Effector CD4-positive, alpha-beta T cell (primary cell): ENCODE data around the gene MDH1B. TPM values are rescaled to one million over a fixed set of nuclear protein-coding genes. Genes with fewer than 3 reads are reported as not detected.
"Not testable (repeated sequence)": the region's sequence is repeated elsewhere in the genome, so short reads cannot be mapped to it uniquely, and the experiment has no call there.

Experiments
- DNase-seq: peaks from one replicate; pipeline ENCODE4 v3.0.0-alpha.2; 2020
- total RNA-seq: gene quantifications from one replicate; lab custom pipeline; 2026; lab: John Stamatoyannopoulos, UW

Gene MDH1B
- total RNA-seq = not detected

DNA sequence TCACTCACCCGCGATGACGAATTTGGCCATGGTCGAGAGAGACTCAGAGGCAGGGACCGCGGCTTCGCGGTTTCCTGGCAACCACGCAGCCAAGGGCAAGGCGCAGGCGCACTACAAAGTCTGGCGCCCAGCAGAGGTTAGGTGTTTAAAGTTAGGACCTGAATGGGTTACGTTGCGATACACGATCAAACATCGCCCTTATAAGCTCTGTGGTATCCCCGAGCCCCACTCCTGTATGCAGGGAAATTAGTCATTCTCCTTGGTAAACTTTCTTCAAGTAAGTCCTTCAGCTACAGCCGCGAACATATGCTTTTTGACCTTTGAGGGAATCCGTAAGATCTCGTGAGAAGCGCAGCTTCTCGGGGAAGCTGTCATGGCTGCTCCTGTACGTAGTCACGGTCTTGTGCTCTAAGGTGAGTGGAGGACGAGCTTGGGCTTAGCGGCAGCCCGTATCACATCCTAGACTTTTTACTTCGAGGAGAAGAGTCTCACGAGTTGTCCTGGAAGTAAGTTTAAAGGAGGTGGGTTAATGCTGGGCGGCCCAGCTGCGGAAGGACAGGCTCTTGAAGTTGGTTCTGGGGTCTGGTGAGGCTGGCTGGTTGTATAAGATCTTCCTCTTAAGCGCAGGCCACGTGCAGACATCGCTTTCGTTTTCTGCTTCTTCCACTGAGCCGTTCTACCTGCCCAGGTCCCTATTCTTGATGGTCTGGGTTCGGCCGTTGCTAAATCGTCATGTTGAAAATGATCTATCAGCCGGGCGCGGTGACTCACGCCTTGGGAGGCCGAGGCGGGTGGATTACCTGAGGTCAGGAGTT lies at the start of gene MDH1B, which contains the start of gene FASTKD2:
TSS of gene MDH1B (minus strand) at position 87 of the 815 bp plus-strand sequence. CDS start at position 30, 57 bp downstream.
TSS of gene FASTKD2 (plus strand) at position 365 of the 815 bp plus-strand sequence. CDS start 1,088 bp downstream, outside the sequence.
- DNase-seq = peak; percentile 74

DNA sequence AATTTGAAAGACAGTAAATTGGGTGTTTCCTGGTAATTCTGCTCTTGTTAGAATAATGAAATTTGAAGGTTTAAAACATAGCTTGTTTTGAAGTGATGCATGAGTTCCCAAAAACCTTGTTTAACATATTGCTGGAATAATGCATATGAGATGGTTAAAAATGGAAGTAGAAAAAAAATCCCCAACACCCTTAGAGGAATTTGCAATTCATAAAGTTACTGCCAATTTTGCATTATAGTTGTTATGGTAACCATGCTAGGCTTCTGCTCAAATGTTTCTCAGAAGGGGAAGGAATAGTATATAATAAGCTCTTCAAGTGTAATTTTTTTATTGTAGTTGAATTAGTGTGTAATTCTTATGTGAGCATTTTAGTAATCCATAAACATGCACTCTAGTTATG lies 49.4 kb upstream of the MDH1B start:
- DNase-seq = no peak

DNA sequence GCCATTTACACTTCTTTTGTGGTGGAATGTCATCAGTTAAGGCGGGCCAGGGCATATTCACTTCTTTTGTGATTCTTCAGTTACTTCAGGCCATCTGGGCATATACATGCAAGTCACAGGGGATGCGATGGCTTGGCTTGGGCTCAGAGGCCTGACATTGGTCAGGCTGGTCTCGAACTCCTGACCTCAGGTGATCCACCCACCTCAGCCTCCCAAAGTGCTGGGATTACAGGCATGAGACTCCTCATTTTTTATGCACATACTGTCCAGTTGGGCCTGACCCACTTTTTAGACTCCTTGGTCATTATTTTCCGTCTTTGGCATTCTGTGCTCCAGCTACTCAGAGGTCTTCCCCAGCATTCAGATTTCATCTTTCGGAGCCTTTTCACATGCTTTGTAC lies 47.3 kb upstream of the MDH1B start:
- DNase-seq = not testable (repeated sequence)

DNA sequence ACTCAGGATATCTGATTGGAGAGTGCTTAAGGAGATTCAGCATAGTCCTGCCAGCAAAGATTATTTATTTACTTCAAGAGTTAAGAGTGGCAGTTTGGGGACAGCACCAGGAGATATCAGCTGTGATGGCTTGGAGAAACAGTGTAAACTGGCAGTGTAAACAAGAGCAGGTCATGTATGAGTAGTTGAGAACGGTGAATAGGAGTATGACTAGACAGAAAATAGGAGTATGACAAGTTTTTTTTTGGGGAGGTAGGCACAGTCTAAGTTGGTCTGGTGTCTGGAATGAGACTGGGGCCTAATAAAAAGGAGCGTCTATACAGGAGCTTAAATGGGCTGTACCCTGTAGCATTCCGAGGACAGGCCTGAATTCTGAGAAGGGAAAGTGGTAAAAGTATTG lies 42.5 kb upstream of the MDH1B start:
- not testable (repeated sequence) for DNase-seq

DNA sequence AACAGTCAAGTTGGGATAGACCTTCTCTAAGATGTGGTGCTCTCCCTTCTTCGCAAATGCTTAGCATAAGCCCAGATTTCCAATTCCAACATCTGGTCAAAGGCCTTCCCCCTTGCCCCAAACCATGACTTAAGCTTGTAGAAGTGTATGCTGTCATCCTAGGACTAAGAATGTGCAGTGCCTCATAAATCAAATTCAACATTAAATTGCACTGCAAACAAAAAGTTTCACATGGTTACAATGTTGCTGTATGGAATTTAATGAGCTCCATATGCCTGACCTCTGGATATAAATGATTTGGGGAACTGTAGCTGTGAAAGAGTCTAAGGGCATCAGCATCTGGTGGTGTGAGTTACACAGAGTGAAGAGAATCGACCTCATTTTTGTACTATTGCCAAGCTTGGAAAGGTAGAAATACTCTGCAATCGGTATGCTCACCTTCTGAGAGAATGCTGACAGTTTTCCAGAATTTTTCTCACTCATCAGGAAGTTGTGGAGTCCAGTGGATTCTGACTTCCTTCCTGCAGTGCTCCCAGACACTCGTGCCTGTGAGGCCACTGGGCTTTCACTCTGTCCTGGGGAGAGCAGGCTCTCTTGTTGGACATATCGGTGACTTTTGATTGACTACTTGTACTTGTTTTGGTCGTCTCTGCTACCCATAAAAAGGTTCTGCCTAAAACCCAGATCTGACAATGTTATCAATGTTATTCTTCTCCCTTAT lies 40.9 kb upstream of the MDH1B start:
- no peak for DNase-seq

DNA sequence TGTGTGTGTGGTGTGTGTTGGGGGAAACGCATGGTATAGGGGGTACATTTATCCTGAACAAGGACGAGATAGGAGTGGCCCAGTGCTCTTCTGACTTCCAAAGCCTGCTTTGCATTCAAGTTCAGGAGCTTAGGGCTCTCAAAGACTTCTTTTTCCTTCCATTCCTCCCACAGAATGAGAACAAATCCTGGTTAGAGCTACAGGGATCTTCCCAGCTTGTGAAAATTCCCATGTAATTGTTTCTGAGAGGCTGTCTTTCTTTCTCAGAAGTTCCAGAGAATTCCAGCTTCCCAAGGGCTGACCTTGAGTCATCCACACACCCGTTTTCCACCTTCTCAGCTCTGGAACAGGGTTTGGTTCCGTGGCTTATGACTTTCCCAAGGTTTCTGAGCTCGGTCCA lies 39.2 kb upstream of the MDH1B start:
- DNase-seq = no peak

DNA sequence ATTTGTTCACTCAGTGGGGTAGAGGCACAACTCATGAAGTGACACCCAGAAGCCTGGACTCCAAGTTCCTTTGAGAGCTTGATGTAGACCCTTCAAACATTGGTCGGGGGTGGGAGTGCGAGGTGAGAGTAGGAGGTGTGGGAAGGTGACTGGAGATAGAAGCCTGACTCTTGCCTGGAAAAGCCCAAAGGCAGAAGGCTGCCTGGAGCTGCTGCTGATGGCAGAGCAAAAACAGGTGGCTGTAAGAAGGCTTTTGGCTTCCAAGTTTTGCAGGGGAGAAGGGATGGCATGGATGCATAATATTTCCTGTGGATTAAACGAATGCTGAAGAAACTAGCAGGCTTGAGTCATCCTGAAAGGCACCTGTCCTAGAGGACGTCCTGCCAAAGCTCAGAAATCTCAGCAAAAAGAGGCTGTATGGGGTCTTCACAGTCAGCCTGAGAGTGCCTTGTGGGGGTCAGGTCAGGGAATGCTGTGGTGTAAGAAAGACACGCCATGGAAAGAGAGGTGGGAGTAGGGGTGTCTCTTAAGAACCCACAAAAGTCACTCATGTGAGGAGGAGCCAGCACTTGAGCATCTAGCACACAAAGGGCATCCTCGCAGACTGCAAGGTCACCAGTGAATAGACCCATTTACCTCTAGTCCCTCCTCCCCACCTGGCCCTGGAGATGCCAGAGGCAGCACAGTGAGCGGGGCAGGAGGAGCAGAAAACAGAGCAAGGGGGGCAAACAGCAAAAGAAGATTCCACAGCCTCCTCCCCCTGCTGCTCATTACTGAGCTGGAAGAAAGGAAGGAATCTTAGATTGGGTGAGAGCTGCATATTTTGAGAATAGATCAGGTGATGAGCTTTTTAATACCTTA lies 37.8 kb upstream of the MDH1B start:
- no peak for DNase-seq

DNA sequence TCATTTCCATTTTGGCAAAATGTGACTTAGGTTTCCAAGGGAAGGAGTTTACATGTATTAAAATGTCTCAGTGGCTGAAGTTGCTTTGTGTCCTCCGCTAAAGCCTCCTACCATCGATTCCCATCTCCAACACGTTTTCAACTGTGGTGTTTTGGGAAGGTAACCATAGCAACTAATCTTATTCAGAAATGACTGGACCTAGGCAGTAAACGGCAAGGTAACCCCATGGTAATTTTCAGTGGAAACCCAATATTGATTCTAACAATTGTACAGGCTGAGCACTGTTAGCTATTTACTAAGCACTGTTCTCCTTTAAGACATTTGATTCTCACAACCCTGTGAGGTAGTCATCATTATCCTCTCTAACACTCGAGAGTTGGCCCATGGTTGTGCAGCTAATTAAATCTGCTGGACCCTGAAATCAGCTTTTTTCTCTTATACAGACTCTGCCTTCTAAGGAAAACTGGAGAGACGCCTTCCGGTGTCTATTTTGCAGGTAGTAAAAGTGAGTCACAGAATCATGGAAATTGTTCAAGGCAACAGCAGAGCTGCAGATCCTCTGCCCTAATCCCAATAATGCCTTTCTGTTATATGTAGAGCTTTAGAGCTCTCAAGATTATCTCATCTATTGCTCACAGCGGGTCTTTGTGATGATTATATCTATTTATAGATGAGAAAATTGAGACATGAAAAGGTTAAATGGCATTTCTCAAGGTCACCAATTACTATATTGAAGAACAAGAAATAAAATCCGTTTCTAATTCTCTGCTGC lies 36.5 kb upstream of the MDH1B start:
- no peak for DNase-seq

DNA sequence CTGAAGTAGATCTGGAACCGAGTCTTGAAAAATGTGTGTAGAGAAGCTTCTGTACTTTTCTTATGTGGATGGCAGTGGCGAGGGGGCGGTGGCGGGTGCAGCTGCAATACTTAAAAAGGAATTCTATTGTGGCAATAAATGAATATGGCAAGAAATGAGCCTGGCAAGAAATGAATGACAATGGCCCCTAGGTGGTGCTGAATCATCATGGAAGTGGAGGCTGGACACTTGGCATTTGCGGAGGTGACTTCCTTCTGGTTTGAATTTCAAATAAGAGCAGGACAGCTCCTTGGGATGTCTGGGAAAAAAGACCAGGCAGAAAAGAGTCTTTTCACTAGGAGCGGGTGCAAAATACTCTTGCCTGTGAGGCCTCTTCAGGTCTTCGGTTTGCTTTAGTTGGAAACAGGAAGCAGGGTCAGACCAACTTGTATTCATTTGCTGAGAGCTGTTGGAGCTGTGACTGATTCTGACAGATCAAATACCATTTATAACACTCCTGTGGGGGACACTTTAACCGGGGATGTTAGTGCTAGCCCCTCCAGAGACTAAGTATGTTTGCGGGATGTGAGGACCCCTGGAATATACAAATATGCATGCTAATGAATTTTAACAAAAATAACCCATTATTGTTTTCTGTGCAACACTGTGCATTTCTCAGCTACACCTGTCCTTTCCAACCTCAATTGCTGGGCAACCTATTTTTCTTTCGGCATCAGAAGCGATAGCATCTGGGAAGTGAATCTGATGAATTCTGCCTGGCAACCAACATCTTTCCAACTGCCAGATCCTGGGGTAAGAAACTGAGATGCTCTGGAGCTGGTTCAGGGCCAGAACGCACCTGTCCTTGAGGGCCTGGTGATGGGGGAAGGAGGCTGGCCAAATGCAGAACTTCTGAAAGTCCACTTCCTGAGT lies 35.6 kb upstream of the MDH1B start:
- DNase-seq = peak; percentile 9

DNA sequence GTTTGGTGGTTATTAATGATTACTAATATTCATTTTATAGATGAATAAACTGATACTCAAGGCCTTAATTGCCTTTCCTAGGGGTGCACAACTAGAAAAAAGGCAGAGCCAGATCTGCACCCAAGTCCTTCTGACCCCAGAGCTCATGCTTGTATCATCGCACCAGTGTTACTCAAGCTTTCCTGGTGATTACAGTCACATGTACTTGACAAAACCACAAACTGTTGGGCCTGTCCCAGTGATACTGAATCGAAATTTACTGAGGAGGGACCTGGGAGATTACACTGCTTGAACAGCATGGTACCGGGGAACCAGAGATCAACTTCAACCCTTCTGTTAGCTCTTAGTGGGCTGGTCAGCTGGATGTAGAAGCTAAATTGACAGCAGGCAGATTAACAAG lies 34.0 kb upstream of the MDH1B start:
- no peak for DNase-seq

DNA sequence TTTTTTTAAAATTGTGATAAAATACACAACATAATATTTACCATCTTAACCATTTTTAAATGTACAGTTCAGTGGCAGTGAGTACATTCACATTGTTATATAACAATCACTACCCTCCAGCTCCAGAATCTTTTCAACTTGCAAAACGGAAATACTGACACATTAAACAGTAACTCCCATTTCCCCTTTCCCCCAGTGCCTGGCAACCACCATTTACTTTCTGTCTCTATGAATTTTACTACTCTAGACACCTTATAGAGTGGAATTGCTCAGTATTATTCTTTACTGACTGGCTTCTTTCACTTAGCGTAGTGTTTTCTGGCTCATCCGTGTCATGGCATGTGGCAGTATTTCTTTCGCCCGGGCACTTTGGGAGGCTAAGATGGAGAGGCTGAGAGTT lies 32.9 kb upstream of the MDH1B start:
- no peak for DNase-seq

DNA sequence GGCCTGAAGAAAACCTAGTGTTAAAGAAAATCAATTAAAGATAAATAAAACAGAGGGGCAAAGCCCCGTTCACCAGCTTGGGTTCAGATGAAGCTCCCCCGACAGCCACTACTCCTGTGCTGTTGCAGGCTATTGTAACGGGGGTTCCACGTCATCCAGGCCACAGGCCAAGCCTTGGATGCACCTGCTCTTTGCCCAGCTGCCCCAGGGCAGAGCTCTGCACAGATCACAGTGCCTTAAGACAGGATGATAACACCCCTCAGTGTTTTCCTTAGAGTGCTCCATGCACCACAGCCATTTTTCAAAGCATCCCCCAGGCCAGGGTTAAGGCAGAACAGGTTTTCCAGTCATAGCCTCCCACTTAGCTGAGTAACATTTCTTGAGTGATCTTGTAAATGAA lies 32.2 kb upstream of the MDH1B start:
- no peak for DNase-seq

DNA sequence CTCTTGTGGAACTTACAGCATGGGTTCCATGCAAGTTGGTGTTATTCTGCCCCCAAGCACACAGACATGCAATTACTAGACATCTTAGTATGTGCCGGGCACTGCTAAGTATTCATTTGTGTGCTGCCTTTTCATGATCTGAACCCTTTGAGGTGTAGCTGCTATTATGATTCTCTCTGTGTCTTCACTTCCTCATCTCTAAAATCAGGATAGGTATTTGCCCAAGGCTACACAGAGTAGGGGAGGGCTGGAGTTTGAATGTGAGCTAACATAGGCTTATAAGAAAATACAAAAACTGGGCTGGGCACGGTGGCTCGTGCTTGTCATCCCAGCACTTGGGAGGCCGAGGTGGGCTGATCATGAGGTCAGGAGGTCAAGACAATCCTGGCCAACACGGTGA lies 27.5 kb upstream of the MDH1B start:
- DNase-seq = no peak

DNA sequence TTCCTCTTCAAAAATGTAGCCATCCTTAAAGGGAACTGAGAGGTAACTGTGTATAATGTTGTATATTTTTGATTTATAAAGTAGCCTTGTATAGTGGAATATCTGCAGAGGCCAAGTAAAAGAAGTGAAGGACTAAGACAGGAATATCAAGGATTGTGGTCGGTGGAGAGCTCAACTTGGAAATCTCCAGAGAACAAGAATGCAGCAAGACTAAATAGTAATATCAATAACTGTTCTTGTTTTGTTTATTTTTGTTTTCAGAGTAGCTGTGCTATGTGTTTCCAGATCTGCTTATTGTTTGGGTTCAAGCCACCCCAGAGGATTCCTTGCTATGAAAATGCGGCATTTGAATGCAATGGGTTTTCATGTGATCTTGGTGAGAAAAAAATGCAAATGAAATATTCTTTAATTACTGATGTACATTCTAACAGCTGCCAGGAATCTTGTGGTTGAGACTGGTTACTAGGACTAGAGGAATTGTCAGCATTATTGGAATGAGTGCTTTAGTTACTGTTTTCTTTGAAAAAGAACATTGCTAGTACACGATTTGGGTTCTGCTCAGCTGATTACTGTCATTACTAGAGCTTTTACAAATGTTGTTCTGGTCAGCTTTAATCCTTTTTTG lies 25.3 kb upstream of the MDH1B start:
- DNase-seq = no peak

DNA sequence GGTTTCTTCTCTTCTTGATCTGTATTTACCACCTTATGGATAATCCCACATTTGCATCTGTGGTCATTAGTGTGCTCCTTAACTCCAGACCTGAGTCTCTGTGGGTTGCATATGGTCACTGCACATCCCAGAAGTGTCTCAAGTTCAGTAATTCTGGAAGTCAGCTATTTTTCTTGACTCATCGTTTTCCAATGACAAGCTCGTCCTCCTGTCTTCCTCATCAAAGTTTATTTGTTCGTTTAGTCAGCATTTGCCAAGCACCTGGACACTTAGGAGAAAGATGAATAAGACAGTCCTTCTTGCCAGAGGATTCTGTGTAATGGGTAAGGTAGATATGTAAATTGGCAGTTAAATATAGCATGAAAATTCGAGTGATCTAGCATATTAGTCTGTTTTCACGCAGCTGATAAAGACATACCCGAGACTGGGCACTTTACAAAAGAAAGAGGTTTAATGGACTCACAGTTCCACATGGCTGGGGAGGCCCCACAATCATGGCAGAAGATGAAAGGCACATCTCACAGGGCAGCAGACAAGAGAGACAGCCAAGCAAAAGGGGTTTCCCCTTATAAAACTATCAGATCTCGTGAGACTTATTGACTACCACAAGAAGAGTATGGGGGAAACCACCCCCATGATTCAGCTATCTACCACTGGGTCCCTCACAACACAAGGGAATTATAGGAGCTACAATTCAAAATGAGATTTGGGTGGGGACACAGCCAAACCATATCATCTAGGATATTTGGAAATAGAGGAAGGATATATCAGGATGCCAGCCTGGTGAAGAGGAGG lies 19.6 kb upstream of the MDH1B start:
- DNase-seq = no peak

DNA sequence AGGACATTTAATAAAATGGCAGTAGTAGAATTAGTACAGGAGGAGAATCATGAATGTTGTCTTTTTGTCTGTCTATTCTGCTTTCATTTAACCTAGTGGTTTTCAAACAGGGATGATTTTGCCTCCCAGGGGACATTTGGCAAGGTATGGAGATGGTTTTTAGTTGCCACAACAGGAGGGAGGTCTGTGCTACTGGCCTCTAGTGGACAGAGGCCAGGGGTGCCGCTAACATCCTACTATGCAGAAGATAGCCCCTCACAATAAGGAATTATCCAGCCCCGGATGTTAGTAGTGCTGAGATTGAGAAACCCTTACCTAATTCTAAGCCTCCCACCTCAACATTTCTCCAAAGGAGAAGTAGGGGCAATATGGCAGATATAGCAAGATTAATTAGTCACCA lies 18.6 kb upstream of the MDH1B start:
- DNase-seq = no peak

DNA sequence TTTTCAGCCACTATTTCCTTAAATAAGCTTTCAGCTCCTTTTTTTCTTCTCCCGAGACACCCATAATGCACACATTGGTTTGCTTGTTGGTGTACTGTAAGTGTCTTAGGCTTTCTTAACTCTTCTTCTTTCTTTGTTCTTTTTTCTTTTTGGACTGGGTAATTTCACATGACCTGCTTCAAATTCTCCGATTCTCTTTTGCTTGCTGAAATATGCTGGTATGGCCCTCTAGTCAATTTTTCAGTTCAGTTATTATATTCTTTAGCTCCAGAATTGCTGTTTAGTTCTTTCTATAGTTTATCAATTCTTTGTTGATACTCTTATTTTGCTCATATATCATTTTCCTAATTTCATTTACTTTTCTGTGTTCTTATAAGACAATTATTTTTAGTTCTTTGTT lies 15.5 kb upstream of the MDH1B start:
- no peak for DNase-seq

DNA sequence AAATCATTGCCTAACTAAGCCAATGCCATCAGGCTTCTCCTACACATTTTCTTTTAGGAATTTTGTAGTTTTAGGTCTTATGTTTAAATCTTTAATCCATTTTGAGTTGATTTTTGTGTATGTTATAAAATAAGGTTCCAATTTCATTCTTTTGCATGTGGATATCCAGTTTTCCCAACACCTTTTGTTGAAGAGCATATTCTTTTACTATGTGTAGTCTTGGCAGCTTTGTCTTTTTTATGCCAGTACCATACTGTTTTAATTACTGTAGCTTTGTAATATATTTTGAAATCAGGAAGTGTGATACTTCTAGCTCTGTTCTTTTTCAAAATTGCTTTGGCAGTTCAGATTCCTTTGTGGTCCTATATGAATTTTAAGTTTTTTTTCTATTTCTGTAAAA lies 11.3 kb upstream of the MDH1B start:
- no peak for DNase-seq

DNA sequence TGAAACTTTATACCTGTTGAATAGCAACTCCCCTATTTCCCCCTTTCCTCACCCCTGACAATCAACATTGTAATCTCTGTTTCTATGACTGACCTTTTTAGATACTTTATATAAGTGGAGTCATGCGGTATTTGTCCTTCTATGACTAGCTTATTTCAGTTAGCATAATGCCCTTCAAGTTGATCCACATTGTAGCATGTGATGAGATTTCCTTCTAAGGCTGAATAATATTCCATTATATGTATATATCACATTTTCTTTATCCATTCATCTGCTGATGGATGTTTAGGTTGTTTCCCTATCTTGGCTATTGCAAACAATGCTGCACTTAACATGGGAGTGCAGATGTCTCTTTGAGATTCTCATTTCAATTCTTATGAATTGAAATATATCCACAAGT lies 9.7 kb upstream of the MDH1B start:
- DNase-seq = no peak
